Ovary (tissue), 9 donors: Measurements from ENCODE around the gene NBEA. TPM values are rescaled to one million over a fixed set of nuclear protein-coding genes. Genes with fewer than 3 reads are reported as not detected.

Experiments used
- DNase-seq, 5 donors: peaks; one replicate each; pipeline ENCODE4 v3.0.0-alpha.2; 2019 to 2020
- H3K27ac ChIP-seq, 2 donors: fragments of 200-600 bp; one replicate each; pipeline versions ENCODE4 v1.5.1 to v1.8.0; 2019 to 2022
- H3K27me3 ChIP-seq: fragments of 200-600 bp; one replicate; pipeline ENCODE4 v1.8.0; 2022
- H3K36me3 ChIP-seq: fragments of 200-600 bp; sonication (generic); one replicate; pipeline ENCODE4 v1.5.1; 2019
- H3K4me1 ChIP-seq: one replicate; pipeline ENCODE4 v1.8.1; 2013; ENCODE audit warnings: mild to moderate bottlenecking, moderate library complexity; ENCODE audit not compliant: insufficient read depth
- H3K4me3 ChIP-seq: fragments of 200-600 bp; sonication (generic); one replicate; pipeline ENCODE4 v1.5.1; 2017
- H3K9me3 ChIP-seq, 2 donors: fragments of 200-600 bp in 1 of 2; sonication (generic) in 1 of 2; one replicate each; pipeline versions ENCODE4 v1.5.1 to v1.8.1; 2013 to 2019; ENCODE audit warnings: mild to moderate bottlenecking in 1 of 2, moderate library complexity in 1 of 2
- EP300 ChIP-seq: sonication (generic); formaldehyde crosslinking; IDR thresholded peaks from one replicate; pipeline ENCODE4 v1.6.1; 2017; ENCODE audit warnings: antibody characterized with exemption
- POLR2A ChIP-seq: fragments of 450-650 bp; IDR thresholded peaks from one replicate; pipeline ENCODE4 v1.6.1; 2017; ENCODE audit warnings: antibody characterized with exemption, mild to moderate bottlenecking, moderate library complexity
- WGBS, 3 donors: extraction: QIAGEN DNeasy Blood & Tissue Kit in 1 of 3; methylation state at CpG; one replicate each; pipeline versions ENCODE4 v1.1.5 to v1.1.7; 2013 to 2017; 5-methylcytosine and 5-hydroxymethylcytosine counted together
- intact Hi-C, 4 donors: fragments of 100-400 bp; cut with DNase I; formaldehyde crosslinking; loops; one replicate each; pipeline versions ENCODE4 v1.11.0 to v1.15.1; 2022 to 2023
- polyA plus RNA-seq, 2 donors: library from polyadenylated mRNA; stranded (reverse); fragments of 200-250 nt in 1 of 2; fragments of 350-450 nt in 1 of 2; fragmentation: Illumina TruSeq in 1 of 2; extraction: RNeasy Lipid Tissue Mini Kit (QIAGEN cat#74804) in 1 of 2; gene quantifications; one replicate each; pipeline ENCODE4 v1.2.3, GENCODE V29; 2013 to 2014
- total RNA-seq, 7 donors: library from RNA; depleted of rRNA in 2 of 7; stranded (reverse); fragments of >200 nt in 2 of 7; fragmentation: NEBNext Ultra II Directional in 3 of 7; extraction: Animal tissue kit (Norgen Biotek cat#: 25700) in 3 of 7; gene quantifications; one replicate each; pipeline versions ENCODE4 v1.1.0 to v1.2.4, GENCODE V29; 2016 to 2023
- TF ChIP-seq, protein P1 (sequence below), 3 donors: fragments of 450-650 bp in 2 of 3; fragments of 200-600 bp in 1 of 3; IDR thresholded peaks; one replicate each; pipeline versions ENCODE4 v1.5.1 to v1.8.0; 2016 to 2022; ENCODE audit warnings: antibody characterized with exemption in 3 of 3, mild to moderate bottlenecking in 1 of 3
- donor health status: DM: no; HTN: no; CAD: no; lungs with moderate emphysema.
- donor health status: DM: no; HTN: no; CAD: no.
- donor health status: Bipolar disorder and iron deficiency.
- donor health status: DM: yes; HTN: yes; CAD: no.
- donor health status: DM: no; HTN: no; CAD: no.
- donor health status: DM: yes; HTN: yes; CAD: no.

Gene NBEA
- total and polyA plus RNA-seq, 9 donors, result 5.8 to 18.9 (median 16.0) TPM

DNA sequence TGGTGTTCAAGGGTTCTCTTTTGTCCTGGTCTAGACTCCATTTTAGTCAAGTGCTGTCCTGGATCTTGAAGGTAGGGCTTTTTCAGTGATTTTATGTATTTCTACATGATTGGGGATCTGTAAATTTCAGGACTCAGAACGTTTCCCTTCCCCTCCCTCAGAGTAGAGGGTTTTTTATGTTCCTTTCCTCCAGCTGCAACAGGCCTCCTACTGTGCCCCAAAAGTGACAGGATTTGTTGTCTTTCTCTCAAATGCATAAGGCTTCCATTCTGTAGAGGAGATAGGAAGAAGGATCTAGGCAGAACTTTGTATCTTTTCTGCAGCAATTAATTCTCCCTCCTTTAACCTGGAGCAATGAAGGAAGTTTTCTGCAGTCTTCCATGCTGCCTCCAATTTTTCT lies 283.1 kb downstream of the NBEA start:
- WGBS, 3 donors, result 62 to 78% (median 74%) methylated on average over 1 of the region's 1 CpG
- Histone ChIP-seq H3K4me1 (no peaks in the 10 kb centered on the region), H3K9me3 (peaks cover 0 to 3% of the 10 kb centered on the region in 2 donors), H3K27ac (no peak overlapping the region), H3K36me3 (no peaks in the 10 kb centered on the region), H3K27me3 (no peaks in the 10 kb centered on the region), H3K4me3 (no peak overlapping the region)
- intact Hi-C loops, result no loop called here
- DNase-seq, result no peak
- TF ChIP-seq, protein P1, sequence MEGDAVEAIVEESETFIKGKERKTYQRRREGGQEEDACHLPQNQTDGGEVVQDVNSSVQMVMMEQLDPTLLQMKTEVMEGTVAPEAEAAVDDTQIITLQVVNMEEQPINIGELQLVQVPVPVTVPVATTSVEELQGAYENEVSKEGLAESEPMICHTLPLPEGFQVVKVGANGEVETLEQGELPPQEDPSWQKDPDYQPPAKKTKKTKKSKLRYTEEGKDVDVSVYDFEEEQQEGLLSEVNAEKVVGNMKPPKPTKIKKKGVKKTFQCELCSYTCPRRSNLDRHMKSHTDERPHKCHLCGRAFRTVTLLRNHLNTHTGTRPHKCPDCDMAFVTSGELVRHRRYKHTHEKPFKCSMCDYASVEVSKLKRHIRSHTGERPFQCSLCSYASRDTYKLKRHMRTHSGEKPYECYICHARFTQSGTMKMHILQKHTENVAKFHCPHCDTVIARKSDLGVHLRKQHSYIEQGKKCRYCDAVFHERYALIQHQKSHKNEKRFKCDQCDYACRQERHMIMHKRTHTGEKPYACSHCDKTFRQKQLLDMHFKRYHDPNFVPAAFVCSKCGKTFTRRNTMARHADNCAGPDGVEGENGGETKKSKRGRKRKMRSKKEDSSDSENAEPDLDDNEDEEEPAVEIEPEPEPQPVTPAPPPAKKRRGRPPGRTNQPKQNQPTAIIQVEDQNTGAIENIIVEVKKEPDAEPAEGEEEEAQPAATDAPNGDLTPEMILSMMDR (IDR thresholded peaks at IDR 0.05), result no peak
- TF ChIP-seq EP300 (no peak), POLR2A (no peak)

DNA sequence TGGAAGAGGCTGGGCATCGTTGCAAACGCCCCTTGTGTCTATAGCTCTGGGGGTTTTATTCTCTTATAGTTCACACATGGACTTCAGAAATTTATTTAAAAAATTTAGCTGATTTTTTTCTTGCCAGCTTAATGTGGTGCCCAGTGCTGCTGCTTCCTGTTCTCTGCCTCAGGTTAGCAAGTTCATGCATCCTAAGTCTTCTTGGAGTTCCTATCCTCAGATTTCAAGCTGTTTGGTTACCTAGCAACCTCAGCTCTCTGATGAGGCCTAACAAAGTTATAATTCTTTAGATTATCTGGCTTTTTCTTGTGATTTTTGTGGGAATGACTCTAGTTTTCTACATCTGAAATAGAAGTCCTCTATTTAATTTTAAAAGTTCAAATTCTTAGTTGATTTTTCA lies 283.5 kb downstream of the NBEA start:
- Histone ChIP-seq H3K36me3 (no peaks in the 10 kb centered on the region), H3K9me3 (peaks cover 0 to 3% of the 10 kb centered on the region in 2 donors), H3K27me3 (no peaks in the 10 kb centered on the region), H3K4me1 (no peaks in the 10 kb centered on the region), H3K27ac (no peak overlapping the region), H3K4me3 (no peak overlapping the region)
- TF ChIP-seq, protein P1 (IDR thresholded peaks at IDR 0.05), result no peak
- TF ChIP-seq EP300, result no peak
- TF ChIP-seq POLR2A, result no peak
- 91 to 96% (median 92%) methylated on average over 2 of the region's 2 CpGs for WGBS, 3 donors
- DNase-seq, result no peak
- intact Hi-C loops, result no loop called here

GRCh38 chr13:35228536-35228935 lies 286.5 kb downstream of the NBEA start:
- Histone ChIP-seq H3K36me3 (no peaks in the 10 kb centered on the region), H3K4me3 (no peak overlapping the region), H3K4me1 (no peaks in the 10 kb centered on the region), H3K27me3 (no peaks in the 10 kb centered on the region), H3K27ac (no peak overlapping the region), H3K9me3 (no peaks in the 10 kb centered on the region)
- intact Hi-C loops, result no loop called here
- TF ChIP-seq EP300 (no peak), POLR2A (no peak)
- TF ChIP-seq, protein P1 (IDR thresholded peaks at IDR 0.05), result no peak
- no peak for DNase-seq
- 96 to 99% (median 98%) methylated on average over 2 of the region's 2 CpGs for WGBS, 3 donors

GRCh38 chr13:35231426-35231825 lies 289.4 kb downstream of the NBEA start:
- Histone ChIP-seq H3K27me3 (no peaks in the 10 kb centered on the region), H3K9me3 (no peaks in the 10 kb centered on the region), H3K4me3 (no peak overlapping the region), H3K27ac (no peak overlapping the region), H3K4me1 (no peaks in the 10 kb centered on the region), H3K36me3 (no peaks in the 10 kb centered on the region)
- DNase-seq, result no peak
- TF ChIP-seq, protein P1 (IDR thresholded peaks at IDR 0.05), result no peak
- TF ChIP-seq POLR2A (no peak), EP300 (no peak)
- 60 to 79% (median 73%) methylated on average over 1 of the region's 1 CpG for WGBS, 3 donors
- intact Hi-C loops, result no loop called here

DNA sequence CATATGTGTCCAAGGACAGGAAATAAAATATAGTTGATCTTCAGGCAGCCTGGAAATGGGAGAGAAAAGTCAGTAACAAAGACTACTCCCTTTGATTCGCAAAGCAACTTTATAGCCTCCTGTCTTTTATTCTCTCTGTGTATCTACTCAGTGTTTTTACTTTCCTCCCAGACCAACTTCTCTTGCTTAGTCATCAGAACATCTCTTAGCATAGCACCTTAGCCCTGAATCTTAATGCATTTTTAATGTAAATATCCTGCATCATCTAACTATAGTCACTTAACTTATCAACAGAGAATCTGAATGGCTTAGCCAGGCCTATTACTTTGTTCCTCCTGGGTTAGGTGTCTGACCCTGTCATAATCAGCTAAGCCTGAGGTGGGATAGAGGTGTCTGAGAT lies 296.2 kb downstream of the NBEA start:
- Histone ChIP-seq H3K27ac (no peak overlapping the region), H3K9me3 (no peaks in the 10 kb centered on the region), H3K4me3 (no peak overlapping the region), H3K36me3 (no peaks in the 10 kb centered on the region), H3K27me3 (no peaks in the 10 kb centered on the region), H3K4me1 (no peaks in the 10 kb centered on the region)
- no peak for DNase-seq
- intact Hi-C loops, result no loop called here
- WGBS, 3 donors, result 77 to 88% (median 84%) methylated on average over 1 of the region's 1 CpG
- no peak for TF ChIP-seq POLR2A
- TF ChIP-seq EP300, result no peak
- TF ChIP-seq, protein P1 (IDR thresholded peaks at IDR 0.05), result no peak
